Esophagus (tissue), 2 donors: ENCODE data around the gene CRELD2. TPM values are rescaled to one million over a fixed set of nuclear protein-coding genes. Genes with fewer than 3 reads are reported as not detected.

Experiments used
- H3K27ac ChIP-seq, 2 donors: one replicate each; pipeline ENCODE4 v1.5.1; 2013; ENCODE audit warnings: low read depth in 2 of 2, mild to moderate bottlenecking in 2 of 2, inconsistent platforms in 1 of 2, low read length in 1 of 2, moderate library complexity in 1 of 2
- H3K27me3 ChIP-seq, 2 donors: one replicate each; pipeline ENCODE4 v1.6.1; 2013; ENCODE audit warnings: low read length in 2 of 2, control low read depth in 1 of 2, mild to moderate bottlenecking in 1 of 2; ENCODE audit not compliant: insufficient read depth in 2 of 2, control insufficient read depth in 1 of 2
- H3K36me3 ChIP-seq, 2 donors: one replicate each; pipeline ENCODE4 v1.6.1; 2013; ENCODE audit warnings: low read length in 1 of 2; ENCODE audit not compliant: control insufficient read depth in 2 of 2, insufficient read depth in 2 of 2
- H3K4me1 ChIP-seq, 2 donors: one replicate each; pipeline ENCODE4 v1.6.1; 2013; ENCODE audit warnings: low read length in 1 of 2; ENCODE audit not compliant: control insufficient read depth in 2 of 2, insufficient read depth in 2 of 2
- H3K4me3 ChIP-seq, 2 donors: one replicate each; pipeline ENCODE4 v1.5.1; 2013; ENCODE audit warnings: low read length in 2 of 2, mild to moderate bottlenecking in 2 of 2, low read depth in 1 of 2, moderate library complexity in 1 of 2
- H3K9me3 ChIP-seq, 2 donors: one replicate each; pipeline ENCODE4 v1.6.1; 2013; ENCODE audit warnings: mild to moderate bottlenecking in 2 of 2, low read depth in 1 of 2, low read length in 1 of 2, moderate library complexity in 1 of 2; ENCODE audit not compliant: control insufficient read depth in 2 of 2, insufficient read depth in 1 of 2
- WGBS, 2 donors: extraction: QIAGEN DNeasy Blood & Tissue Kit; methylation state at CpG; one replicate each; pipeline ENCODE4 v1.1.7; 2013; 5-methylcytosine and 5-hydroxymethylcytosine counted together
- polyA plus RNA-seq, 2 donors: library from polyadenylated mRNA; stranded (reverse); fragments of 200-250 nt; gene quantifications; one replicate each; pipeline ENCODE4 v1.2.3, GENCODE V29; 2013
- donor health status: healthy with polysubstance abuse.
- donor health status: Bipolar disorder and iron deficiency.

CRELD2 gene
- polyA plus RNA-seq, 2 donors: 16.1 to 31.2 TPM

DNA sequence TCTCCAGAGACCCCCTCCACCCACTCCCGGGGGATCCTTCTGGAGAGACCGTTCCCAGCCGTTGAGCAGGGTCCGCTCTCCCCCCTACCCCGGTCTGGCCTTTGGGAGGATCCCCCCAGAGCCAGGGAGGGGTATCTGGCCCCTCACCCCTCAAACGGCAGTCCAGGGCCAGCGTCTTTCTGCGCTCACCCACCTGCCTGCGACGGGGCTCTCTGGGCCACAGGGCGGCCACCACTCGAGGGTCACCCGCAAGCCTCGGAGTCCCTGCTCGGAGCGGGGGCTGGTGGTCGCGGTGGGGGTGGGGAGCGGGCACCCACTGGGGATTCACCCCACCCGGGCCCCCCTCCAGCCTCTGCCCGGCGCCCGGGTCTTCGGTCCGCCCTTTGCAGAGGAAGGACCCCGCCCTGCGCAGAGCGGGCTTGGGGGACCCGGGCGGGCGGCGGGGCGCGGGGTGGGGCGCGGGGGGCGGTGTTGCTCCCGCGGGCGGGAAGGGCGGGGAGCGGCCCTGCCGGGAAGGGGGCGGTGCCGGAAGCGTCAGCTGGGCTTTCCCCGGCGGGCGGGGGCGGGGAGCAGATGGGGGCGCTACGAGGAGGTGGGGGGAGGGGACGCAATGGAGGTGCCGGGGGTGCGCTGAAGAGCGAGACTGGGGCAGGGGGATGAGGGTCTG lies 16.6 kb downstream of the CRELD2 start:
- WGBS, 2 donors: 8 to 13% methylated on average over 31 to 56 of the region's 56 CpGs
- Histone ChIP-seq H3K27me3 (no peaks in the 10 kb centered on the region), H3K27ac (peak overlapping the region; percentile 83 to 88), H3K36me3 (no peaks in the 10 kb centered on the region), H3K4me3 (peak overlapping the region; percentile 2 to 24), H3K4me1 (peaks cover 5 to 22% of the 10 kb centered on the region in 2 donors), H3K9me3 (no peaks in the 10 kb centered on the region)

GRCh38 chr22:49935561-49935960 lies 17.1 kb downstream of the CRELD2 start:
- WGBS, 2 donors: 4 to 7% methylated on average over 6 to 13 of the region's 16 CpGs
- H3K27me3 ChIP-seq: no peaks in the 10 kb centered on the region
- peak overlapping the region; percentile 70 to 83 for H3K27ac ChIP-seq
- H3K4me3 ChIP-seq: peak overlapping the region in 1 of 2 donors; percentile 17
- H3K4me1 ChIP-seq: peaks cover 5 to 18% of the 10 kb centered on the region in 2 donors
- no peaks in the 10 kb centered on the region for H3K36me3 ChIP-seq
- H3K9me3 ChIP-seq: no peaks in the 10 kb centered on the region

- Histone ChIP-seq H3K36me3 (no peaks in the 10 kb centered on the region), H3K27me3 (no peaks in the 10 kb centered on the region), H3K4me1 (peaks cover 5 to 15% of the 10 kb centered on the region in 2 donors), H3K27ac (peak overlapping the region; percentile 70 to 83), H3K9me3 (no peaks in the 10 kb centered on the region), H3K4me3 (peak overlapping the region; percentile 10 to 17)
- WGBS, 2 donors: 4 to 7% methylated on average over 38 to 52 of the region's 52 CpGs
Measured at GRCh38 chr22:49936018-49936972, 17.9 kb downstream of the CRELD2 start.

DNA sequence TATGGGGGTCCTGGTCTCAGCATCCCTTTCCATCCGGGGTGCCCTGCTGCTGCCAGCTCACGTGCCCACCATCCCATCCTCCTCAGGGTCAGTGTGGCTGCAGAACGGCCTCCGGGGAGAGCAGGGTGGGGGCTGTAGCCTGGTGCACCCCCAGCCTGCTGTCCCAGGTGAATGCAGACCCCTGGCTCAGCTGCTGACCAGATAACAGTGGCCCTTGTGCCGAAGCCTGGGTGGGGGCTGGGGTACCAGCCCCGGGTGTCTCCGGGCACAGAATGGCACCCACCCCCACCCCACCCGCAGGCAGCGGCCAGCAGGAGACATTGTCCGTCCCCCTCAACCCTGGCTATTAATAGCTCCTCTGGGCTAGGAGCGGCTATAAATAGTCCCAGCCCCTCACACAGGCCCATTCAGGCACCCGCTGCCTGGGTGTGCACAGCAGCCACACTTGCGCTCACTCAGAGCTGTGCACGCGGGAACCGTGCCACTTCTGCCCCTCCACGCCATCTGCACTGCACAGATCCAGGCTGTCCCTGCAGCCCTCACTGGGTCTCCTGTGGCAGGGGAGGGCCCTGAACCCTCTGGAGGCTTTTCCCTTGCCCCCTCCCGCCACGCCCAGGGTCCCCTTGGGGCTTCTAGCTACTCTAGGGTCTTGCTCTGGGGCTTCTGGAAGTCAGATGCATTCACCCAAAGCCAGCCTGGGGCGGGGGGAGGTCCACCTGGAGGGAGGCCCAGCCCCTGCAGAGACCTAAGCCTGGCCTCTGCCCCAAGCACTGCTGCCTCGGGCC lies 18.7 kb downstream of the CRELD2 start:
- Histone ChIP-seq H3K4me1 (peaks cover 5 to 15% of the 10 kb centered on the region in 2 donors), H3K36me3 (no peaks in the 10 kb centered on the region), H3K4me3 (no peak overlapping the region), H3K9me3 (no peaks in the 10 kb centered on the region), H3K27ac (peak overlapping the region; percentile 70 to 83), H3K27me3 (no peaks in the 10 kb centered on the region)
- 55 to 61% methylated on average over 21 of the region's 21 CpGs for WGBS, 2 donors

GRCh38 chr22:49937758-49938564 lies 19.5 kb downstream of the CRELD2 start:
- WGBS, 2 donors: 80 to 83% methylated on average over 27 of the region's 27 CpGs
- Histone ChIP-seq H3K36me3 (no peaks in the 10 kb centered on the region), H3K27me3 (no peaks in the 10 kb centered on the region), H3K27ac (peak overlapping the region; percentile 54 to 83), H3K4me1 (peaks cover 5 to 15% of the 10 kb centered on the region in 2 donors), H3K9me3 (no peaks in the 10 kb centered on the region), H3K4me3 (no peak overlapping the region)

DNA sequence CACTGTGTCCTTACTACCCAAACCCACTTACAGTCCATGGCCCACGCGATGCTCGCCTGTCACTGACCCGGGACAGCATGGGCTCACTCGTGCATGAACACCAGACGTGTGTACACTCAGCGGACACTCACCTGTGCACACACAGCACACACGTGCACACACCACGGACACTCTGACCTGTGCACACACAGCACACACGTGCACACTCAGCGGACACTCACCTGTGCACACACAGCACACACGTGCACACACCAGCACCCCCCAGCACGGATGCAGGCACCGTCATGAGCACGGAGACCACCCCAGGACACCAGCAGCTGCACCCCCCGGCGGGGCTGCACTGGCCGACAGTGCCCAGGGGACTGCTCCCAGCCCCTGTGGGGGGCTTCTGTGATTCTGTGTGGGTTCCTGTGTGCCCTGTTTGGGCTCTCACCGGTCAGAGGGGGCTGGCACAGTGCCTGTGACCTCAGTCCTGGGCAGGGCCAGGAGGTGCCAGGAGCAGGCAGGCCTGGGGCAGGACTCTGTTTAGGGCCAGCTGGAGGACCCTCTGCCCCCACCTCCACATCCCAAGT lies 20.2 kb downstream of the CRELD2 start:
- Histone ChIP-seq H3K4me1 (peaks cover 5 to 10% of the 10 kb centered on the region in 2 donors), H3K36me3 (no peaks in the 10 kb centered on the region), H3K4me3 (no peak overlapping the region), H3K27ac (no peak overlapping the region), H3K9me3 (no peaks in the 10 kb centered on the region), H3K27me3 (no peaks in the 10 kb centered on the region)
- WGBS, 2 donors: 82 to 90% methylated on average over 19 of the region's 19 CpGs

GRCh38 chr22:49941507-49942316 lies 23.3 kb downstream of the CRELD2 start:
- WGBS, 2 donors: 89 to 94% methylated on average over 17 of the region's 17 CpGs
- no peaks in the 10 kb centered on the region for H3K36me3 ChIP-seq
- no peak overlapping the region for H3K27ac ChIP-seq
- H3K4me1 ChIP-seq: peaks cover 1 to 2% of the 10 kb centered on the region in 2 donors
- no peaks in the 10 kb centered on the region for H3K27me3 ChIP-seq
- H3K4me3 ChIP-seq: no peak overlapping the region
- no peaks in the 10 kb centered on the region for H3K9me3 ChIP-seq
